MCF 10A (cell line): ENCODE results near the gene SLC35F4. TPM values are rescaled to one million over a fixed set of nuclear protein-coding genes. Genes with fewer than 3 reads are reported as not detected.
"Not testable (repeated sequence)": the region's sequence is repeated elsewhere in the genome, so short reads cannot be mapped to it uniquely, and the experiment has no call there.

Experiments used
- BruUV-seq: library from RNA; stranded (reverse); fragments of 400-500 nt; replicated peaks from 2 replicates; lab custom pipeline; 2021; lab: Mats Ljungman, UMichigan
- CTCF ChIA-PET: fragments of 300-600 bp; sonication (Branson Sonifier 250); formaldehyde crosslinking; extraction: SDS; loops from one replicate; lab custom pipeline; 2021; ENCODE audit warnings: antibody characterized with exemption, inconsistent platforms; lab: Yijun Ruan, JAX
- POLR2A ChIA-PET: fragments of 300-600, 350-650 bp; sonication (Branson Sonifier 250); formaldehyde crosslinking; extraction: SDS; loops from one replicate; lab custom pipeline; 2020; ENCODE audit warnings: antibody characterized with exemption, inconsistent platforms; lab: Yijun Ruan, JAX
- DNase-seq: peaks from one replicate; pipeline ENCODE4 v3.0.0-alpha.2; 2018; ENCODE audit not compliant: unreplicated experiment
- H3K27ac Mint-ChIP-seq: one replicate; pipeline ENCODE4 v1.8.0; 2022; ENCODE audit warnings: mild to moderate bottlenecking, low read depth, mixed read lengths; ENCODE audit not compliant: unreplicated experiment
- H3K27me3 Mint-ChIP-seq: one replicate; pipeline ENCODE4 v1.8.0; 2022; ENCODE audit warnings: mixed read lengths; ENCODE audit not compliant: insufficient read depth, unreplicated experiment
- H3K36me3 Mint-ChIP-seq: one replicate; pipeline ENCODE4 v1.8.0; 2022; ENCODE audit warnings: mild to moderate bottlenecking, moderate library complexity, mixed read lengths; ENCODE audit not compliant: insufficient read depth, unreplicated experiment
- H3K4me1 Mint-ChIP-seq: one replicate; pipeline ENCODE4 v1.8.0; 2022; ENCODE audit warnings: mixed read lengths; ENCODE audit not compliant: insufficient read depth, unreplicated experiment
- H3K4me3 Mint-ChIP-seq: one replicate; pipeline ENCODE4 v1.8.0; 2022; ENCODE audit warnings: mild to moderate bottlenecking, moderate library complexity, mixed read lengths; ENCODE audit not compliant: unreplicated experiment
- H3K9me3 Mint-ChIP-seq: one replicate; pipeline ENCODE4 v1.8.0; 2022; ENCODE audit warnings: mixed read lengths; ENCODE audit not compliant: unreplicated experiment
- CTCF ChIP-seq: fragments of 200-600 bp; IDR thresholded peaks from one replicate; pipeline ENCODE4 v1.8.0; 2022; ENCODE audit warnings: antibody characterized with exemption, mild to moderate bottlenecking; ENCODE audit not compliant: unreplicated experiment
- intact Hi-C: fragments of 100-400 bp; cut with micrococcal nuclease; formaldehyde crosslinking; loops from 2 replicates; pipeline ENCODE4 v1.14.1; 2022
- total RNA-seq: library from RNA; stranded (reverse); gene quantifications from 2 replicates; pipeline ENCODE4 v1.2.3, GENCODE V29; 2022

SLC35F4 gene
- total RNA-seq, 1 experiment from 2014 or later: not detected

GRCh38 chr14:57732463-57733285, 133.2 kb downstream of the SLC35F4 start:
- CTCF ChIA-PET: interaction anchor here (0.7 to 1.6 kb wide), 5 partner anchors 41 to 512 kb away, joined by 3 to 5 read pairs (median 4); no protein-coding TSS in a partner anchor
- no peaks in the 10 kb centered on the region for H3K27me3 Mint-ChIP-seq
- peak; percentile 43 for DNase-seq
- intact Hi-C loops: no loop called here
- peaks cover 7% of the 10 kb centered on the region for H3K4me1 Mint-ChIP-seq
- H3K9me3 Mint-ChIP-seq: no peaks in the 10 kb centered on the region
- BruUV-seq: no TSS peak
- no peak overlapping the region for H3K4me3 Mint-ChIP-seq
- no peak for TF ChIP-seq CTCF
- POLR2A ChIA-PET: interaction anchor here (0.6 to 1.2 kb wide), 3 partner anchors 21 to 245 kb away, joined by 3 read pairs; no protein-coding TSS in a partner anchor
- no peak overlapping the region for H3K27ac Mint-ChIP-seq
- H3K36me3 Mint-ChIP-seq: no peaks in the 10 kb centered on the region

GRCh38 chr14:57729208-57730187, 136.4 kb downstream of the SLC35F4 start:
- no peaks in the 10 kb centered on the region for H3K9me3 Mint-ChIP-seq
- H3K4me3 Mint-ChIP-seq: no peak overlapping the region
- no peak for DNase-seq
- no TSS peak for BruUV-seq
- intact Hi-C loops: no loop called here
- peaks cover 21% of the 10 kb centered on the region for H3K4me1 Mint-ChIP-seq
- ChIA-PET POLR2A (interaction anchor here (0.7 kb wide), 1 partner anchor 19 kb away, joined by 3 read pairs; no protein-coding TSS in a partner anchor), CTCF (interaction anchor here (0.5 to 1.3 kb wide), 4 partner anchors 25 to 344 kb away, joined by 3 to 6 read pairs (median 4); no protein-coding TSS in a partner anchor)
- no peaks in the 10 kb centered on the region for H3K36me3 Mint-ChIP-seq
- no peak for TF ChIP-seq CTCF
- no peak overlapping the region for H3K27ac Mint-ChIP-seq
- no peaks in the 10 kb centered on the region for H3K27me3 Mint-ChIP-seq

- Mint-ChIP-seq H3K4me1 (peaks cover 14% of the 10 kb centered on the region), H3K36me3 (no peaks in the 10 kb centered on the region), H3K9me3 (no peaks in the 10 kb centered on the region), H3K27ac (peak overlapping the region; percentile 84), H3K4me3 (no peak overlapping the region), H3K27me3 (no peaks in the 10 kb centered on the region)
- ChIA-PET CTCF (interaction anchor here (0.8 kb wide), 1 partner anchor 33 kb away, joined by 3 read pairs; no protein-coding TSS in a partner anchor), POLR2A (no interaction called here)
- peak; percentile 79 for DNase-seq
- intact Hi-C loops: no loop called here
- BruUV-seq: no TSS peak
- TF ChIP-seq CTCF: no peak
Measured at GRCh38 chr14:57725399-57726077, 140.4 kb downstream of the SLC35F4 start.

GRCh38 chr14:57722141-57722540, 143.8 kb downstream of the SLC35F4 start:
- H3K27ac Mint-ChIP-seq, H3K9me3 Mint-ChIP-seq, H3K27me3 Mint-ChIP-seq, intact Hi-C loops, DNase-seq, BruUV-seq, H3K36me3 Mint-ChIP-seq, H3K4me3 Mint-ChIP-seq: not testable (repeated sequence)
- CTCF ChIA-PET: interaction anchor here (0.6 kb wide), 1 partner anchor 10 kb away, joined by 3 read pairs; no protein-coding TSS in a partner anchor
- H3K4me1 Mint-ChIP-seq: peaks cover 14% of the 10 kb centered on the region
- POLR2A ChIA-PET: interaction anchor here (0.8 kb wide), 1 partner anchor 23 kb away, joined by 3 read pairs; no protein-coding TSS in a partner anchor
